ENCODE measurements around the gene ST7. TPM values are rescaled to one million over a fixed set of nuclear protein-coding genes. Genes with fewer than 3 reads are reported as not detected.

Gene ST7
- total and polyA plus RNA-seq, 8 donors, result 7.5 to 49.0 (median 16.1) TPM

GRCh38 chr7:117192108-117192507 is 238.8 kb downstream of the ST7 start:
- no peak for DNase-seq
- Histone ChIP-seq H3K4me3 (no peak overlapping the region), H3K36me3 (peaks cover 8 to 43% (median 31%) of the 10 kb centered on the region in 4 donors), H3K4me1 (no peaks in the 10 kb centered on the region), H3K27ac (no peak overlapping the region), H3K27me3 (no peaks in the 10 kb centered on the region), H3K9me3 (no peaks in the 10 kb centered on the region)
- TF ChIP-seq POLR2A (IDR thresholded peaks at IDR 0.05), result no peak
- TF ChIP-seq, protein P1, sequence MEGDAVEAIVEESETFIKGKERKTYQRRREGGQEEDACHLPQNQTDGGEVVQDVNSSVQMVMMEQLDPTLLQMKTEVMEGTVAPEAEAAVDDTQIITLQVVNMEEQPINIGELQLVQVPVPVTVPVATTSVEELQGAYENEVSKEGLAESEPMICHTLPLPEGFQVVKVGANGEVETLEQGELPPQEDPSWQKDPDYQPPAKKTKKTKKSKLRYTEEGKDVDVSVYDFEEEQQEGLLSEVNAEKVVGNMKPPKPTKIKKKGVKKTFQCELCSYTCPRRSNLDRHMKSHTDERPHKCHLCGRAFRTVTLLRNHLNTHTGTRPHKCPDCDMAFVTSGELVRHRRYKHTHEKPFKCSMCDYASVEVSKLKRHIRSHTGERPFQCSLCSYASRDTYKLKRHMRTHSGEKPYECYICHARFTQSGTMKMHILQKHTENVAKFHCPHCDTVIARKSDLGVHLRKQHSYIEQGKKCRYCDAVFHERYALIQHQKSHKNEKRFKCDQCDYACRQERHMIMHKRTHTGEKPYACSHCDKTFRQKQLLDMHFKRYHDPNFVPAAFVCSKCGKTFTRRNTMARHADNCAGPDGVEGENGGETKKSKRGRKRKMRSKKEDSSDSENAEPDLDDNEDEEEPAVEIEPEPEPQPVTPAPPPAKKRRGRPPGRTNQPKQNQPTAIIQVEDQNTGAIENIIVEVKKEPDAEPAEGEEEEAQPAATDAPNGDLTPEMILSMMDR (IDR thresholded peaks at IDR 0.05), result no peak
- no peak for TF ChIP-seq EP300 (IDR thresholded peaks at IDR 0.05)
- no peak for TF ChIP-seq POLR2AphosphoS5 (IDR thresholded peaks at IDR 0.05)
- WGBS, 5 donors, result 89 to 96% (median 92%) methylated on average over 1 of the region's 1 CpG
- intact Hi-C loops (cut with DNase I; ENCODE audit: low total_unique reads), result no loop called here

DNA sequence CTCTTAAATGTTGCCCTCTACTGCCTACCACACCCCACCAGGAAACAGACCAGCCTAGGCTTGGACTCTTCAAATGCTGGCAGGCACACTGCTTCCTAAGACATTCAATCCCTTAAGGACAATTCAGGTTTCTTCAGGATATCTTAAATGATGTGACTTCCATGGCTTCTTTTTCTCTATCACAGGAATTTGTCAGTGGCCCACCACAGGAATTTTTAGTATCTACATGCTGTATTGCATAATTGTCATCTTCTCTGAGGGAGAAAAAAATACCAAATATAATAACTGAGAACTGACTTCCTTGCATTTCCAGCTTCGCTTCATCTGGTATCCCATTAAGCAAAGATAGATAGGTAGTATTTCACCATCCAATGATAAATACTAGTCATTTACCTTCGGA is 240.3 kb downstream of the ST7 start:
- 73 to 95% (median 93%) methylated on average over 2 of the region's 2 CpGs for WGBS, 5 donors

DNA sequence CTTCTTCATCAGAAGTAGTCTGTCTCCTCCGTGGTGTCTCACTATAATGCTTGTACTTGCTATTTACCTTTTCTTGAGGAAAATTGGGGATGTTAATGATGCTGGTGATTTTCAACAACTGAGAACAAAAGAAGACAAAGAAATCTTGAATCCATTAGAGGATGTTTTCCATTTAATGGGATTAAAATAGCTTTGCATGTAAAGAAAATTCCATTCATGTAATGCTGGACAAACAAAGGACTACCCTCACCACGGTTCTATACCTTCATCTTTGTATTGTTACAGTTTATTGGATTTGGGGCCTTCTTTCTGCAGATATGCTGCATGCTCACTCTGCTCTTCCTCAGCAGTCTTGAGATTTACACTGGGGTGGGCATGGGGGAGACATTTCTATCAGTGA is 241.1 kb downstream of the ST7 start:
- Histone ChIP-seq H3K36me3 (peaks cover 8 to 53% (median 40%) of the 10 kb centered on the region in 4 donors), H3K4me3 (no peak overlapping the region), H3K27me3 (no peaks in the 10 kb centered on the region), H3K9me3 (no peaks in the 10 kb centered on the region), H3K4me1 (no peaks in the 10 kb centered on the region), H3K27ac (no peak overlapping the region)
- TF ChIP-seq, protein P1 (IDR thresholded peaks at IDR 0.05), result no peak
- TF ChIP-seq POLR2A (IDR thresholded peaks at IDR 0.05) (no peak), EP300 (IDR thresholded peaks at IDR 0.05) (no peak), POLR2AphosphoS5 (IDR thresholded peaks at IDR 0.05) (no peak)
- WGBS, 5 donors, result 85 to 96% (median 88%) methylated on average over 2 of the region's 2 CpGs
- intact Hi-C loops (cut with DNase I; ENCODE audit: low total_unique reads), result no loop called here
- DNase-seq, result no peak

More for the DNA sequence above, 240.3 kb downstream of the ST7 start:
- TF ChIP-seq POLR2AphosphoS5 (IDR thresholded peaks at IDR 0.05) (no peak), POLR2A (IDR thresholded peaks at IDR 0.05) (no peak), EP300 (IDR thresholded peaks at IDR 0.05) (no peak)
- TF ChIP-seq, protein P1 (IDR thresholded peaks at IDR 0.05), result no peak
- no peak overlapping the region for H3K4me3 ChIP-seq
- no peak for DNase-seq
- no peaks in the 10 kb centered on the region for H3K4me1 ChIP-seq
- peaks cover 8 to 48% (median 38%) of the 10 kb centered on the region in 4 donors for H3K36me3 ChIP-seq
- H3K27ac ChIP-seq, result no peak overlapping the region
- no peaks in the 10 kb centered on the region for H3K27me3 ChIP-seq
- no peaks in the 10 kb centered on the region for H3K9me3 ChIP-seq
- intact Hi-C loops (cut with DNase I; ENCODE audit: low total_unique reads), result no loop called here

DNA sequence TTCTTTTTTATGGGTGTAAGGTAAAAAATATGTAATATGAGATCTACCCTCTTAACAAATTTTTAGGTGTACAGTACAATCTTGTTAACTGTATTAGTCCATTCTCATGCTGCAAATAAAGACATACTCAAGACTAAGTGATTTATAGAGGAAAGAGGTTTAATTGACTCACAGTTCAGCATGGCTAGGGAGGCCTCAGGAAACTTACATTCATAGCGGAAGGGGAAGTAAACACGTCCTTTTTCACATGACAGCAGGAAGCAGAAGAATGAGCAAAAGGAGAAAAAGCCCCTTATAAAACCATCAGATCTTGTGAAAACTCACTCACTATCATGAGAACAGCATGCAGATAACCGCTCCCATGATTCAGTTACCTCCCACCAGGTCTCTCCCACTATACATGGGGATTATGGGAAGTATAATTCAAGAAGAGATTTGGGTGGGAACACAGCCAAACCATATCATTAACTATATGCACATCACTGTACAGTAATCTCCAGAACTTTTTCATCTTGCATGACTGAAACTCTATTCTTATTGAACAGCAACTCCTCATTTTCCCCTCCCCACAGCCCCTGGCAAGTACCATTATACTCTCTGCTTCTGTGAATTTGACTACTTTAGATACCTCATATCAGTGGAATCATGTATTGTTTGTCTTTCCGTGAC is 242.2 kb downstream of the ST7 start:
- DNase-seq, result no peak
- peaks cover 3 to 51% (median 32%) of the 10 kb centered on the region in 4 donors for H3K36me3 ChIP-seq
- intact Hi-C loops (cut with DNase I; ENCODE audit: low total_unique reads), result no loop called here
- no peak overlapping the region for H3K27ac ChIP-seq
- no peaks in the 10 kb centered on the region for H3K9me3 ChIP-seq
- WGBS, 5 donors, result 75 to 88% (median 81%) methylated on average over 4 of the region's 4 CpGs
- TF ChIP-seq, protein P1 (IDR thresholded peaks at IDR 0.05), result no peak
- TF ChIP-seq EP300 (IDR thresholded peaks at IDR 0.05), result no peak
- TF ChIP-seq POLR2AphosphoS5 (IDR thresholded peaks at IDR 0.05), result no peak
- H3K27me3 ChIP-seq, result no peaks in the 10 kb centered on the region
- no peak overlapping the region for H3K4me3 ChIP-seq
- H3K4me1 ChIP-seq, result no peaks in the 10 kb centered on the region
